ENCODE results near the gene TRMU.

DNA sequence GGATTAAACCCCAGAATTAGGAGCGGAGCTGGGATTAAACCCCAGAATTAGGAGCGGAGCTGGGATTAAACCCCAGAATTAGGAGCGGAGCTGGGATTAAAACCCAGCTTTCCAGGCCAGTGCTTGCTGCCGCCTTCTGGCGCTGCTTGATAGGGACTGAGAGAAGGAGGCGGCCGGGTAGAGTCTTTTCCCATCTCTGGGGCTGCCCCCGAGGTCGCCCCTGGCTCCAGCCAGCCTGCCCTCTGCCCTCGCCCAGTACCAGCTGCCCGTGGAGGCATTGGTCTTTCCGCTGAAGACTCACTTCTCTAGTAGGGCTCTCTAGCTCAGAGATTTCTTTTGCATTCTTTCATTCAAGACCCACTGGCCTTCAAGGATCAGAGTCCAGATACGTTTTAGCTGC, 5.2 kb downstream of the TRMU start:
- TF ChIP-seq, protein P1, sequence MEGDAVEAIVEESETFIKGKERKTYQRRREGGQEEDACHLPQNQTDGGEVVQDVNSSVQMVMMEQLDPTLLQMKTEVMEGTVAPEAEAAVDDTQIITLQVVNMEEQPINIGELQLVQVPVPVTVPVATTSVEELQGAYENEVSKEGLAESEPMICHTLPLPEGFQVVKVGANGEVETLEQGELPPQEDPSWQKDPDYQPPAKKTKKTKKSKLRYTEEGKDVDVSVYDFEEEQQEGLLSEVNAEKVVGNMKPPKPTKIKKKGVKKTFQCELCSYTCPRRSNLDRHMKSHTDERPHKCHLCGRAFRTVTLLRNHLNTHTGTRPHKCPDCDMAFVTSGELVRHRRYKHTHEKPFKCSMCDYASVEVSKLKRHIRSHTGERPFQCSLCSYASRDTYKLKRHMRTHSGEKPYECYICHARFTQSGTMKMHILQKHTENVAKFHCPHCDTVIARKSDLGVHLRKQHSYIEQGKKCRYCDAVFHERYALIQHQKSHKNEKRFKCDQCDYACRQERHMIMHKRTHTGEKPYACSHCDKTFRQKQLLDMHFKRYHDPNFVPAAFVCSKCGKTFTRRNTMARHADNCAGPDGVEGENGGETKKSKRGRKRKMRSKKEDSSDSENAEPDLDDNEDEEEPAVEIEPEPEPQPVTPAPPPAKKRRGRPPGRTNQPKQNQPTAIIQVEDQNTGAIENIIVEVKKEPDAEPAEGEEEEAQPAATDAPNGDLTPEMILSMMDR (IDR thresholded peaks at IDR 0.05 in 4 of 5, conservative IDR thresholded peaks at IDR 0.05 in 1 of 5) = no peak
- no peak for TF ChIP-seq POLR2A (IDR thresholded peaks at IDR 0.05)

Measured in gastrocnemius medialis (tissue), 4 donors.